HepG2 (cell line): ENCODE measurements around the gene ROBO2. TPM values are rescaled to one million over a fixed set of nuclear protein-coding genes. Genes with fewer than 3 reads are reported as not detected.

Experiments
- ATAC-seq: fragments of 200-7000 bp; cut with Tn5 transposase; 3 replicates; pipeline ENCODE4 v1.9.1; 2020; ENCODE audit warnings: mild to moderate bottlenecking, moderate library complexity
- BruUV-seq: library from RNA; stranded (reverse); fragments of 400-500 nt; replicated peaks from 2 replicates; lab custom pipeline; 2021; lab: Mats Ljungman, UMichigan
- CTCF ChIA-PET: fragments of 300-600 bp; formaldehyde crosslinking; extraction: SDS; loops from one replicate; lab custom pipeline; 2021; ENCODE audit warnings: low total read pairs, inconsistent platforms, low intra/inter-chr PET ratio; lab: Yijun Ruan, JAX
- POLR2A ChIA-PET: fragments of 350-600 bp; sonication (Branson Sonifier 250); formaldehyde crosslinking; loops from one replicate; lab custom pipeline; 2020; ENCODE audit warnings: antibody characterized with exemption, inconsistent platforms; lab: Yijun Ruan, JAX
- DNase-seq: peaks from one replicate; pipeline ENCODE4 v3.0.0-alpha.2; 2015; ENCODE audit warnings: low spot score
- FAIRE-seq: peaks from 3 replicates; lab custom pipeline; 2011; peaks lifted over from hg19 to GRCh38; lab: Jason Lieb, UNC
- H2AFZ ChIP-seq: one replicate; pipeline ENCODE4 v1.6.1; 2011; ENCODE audit warnings: low read length, inconsistent platforms
- H3K27ac ChIP-seq: fragments of 300-600 bp; 3 replicates; pipeline ENCODE4 v1.8.0; 2011; ENCODE audit warnings: mixed run types, mild to moderate bottlenecking, mixed read lengths, low read length, inconsistent platforms; ENCODE audit not compliant: insufficient read depth; ENCODE audit errors: extremely low read length
- H3K27me3 ChIP-seq, 2 experiments: fragments of 200-600 bp in 1 of 2; 2 replicates in 1 of 2; 3 replicates in 1 of 2; pipeline versions ENCODE4 v1.6.0 to v1.8.0; 2011; ENCODE audit warnings: low read length in 2 of 2, mild to moderate bottlenecking in 2 of 2, moderate library complexity in 2 of 2, inconsistent platforms in 1 of 2; ENCODE audit not compliant: insufficient read depth in 2 of 2, control insufficient read depth in 1 of 2
- H3K36me3 ChIP-seq, 2 experiments: fragments of 200-600 bp in 1 of 2; replicated peaks in 1 of 2; 2 replicates in 1 of 2; 3 replicates in 1 of 2; pipeline versions ENCODE4 v1.5.1 to v1.8.0; 2011; ENCODE audit warnings: low read length in 2 of 2, inconsistent platforms in 1 of 2; ENCODE audit not compliant: insufficient read depth in 2 of 2, control insufficient read depth in 1 of 2
- H3K4me1 ChIP-seq: 2 replicates; pipeline ENCODE4 v1.5.1; 2012; ENCODE audit warnings: low read length, inconsistent platforms; ENCODE audit not compliant: insufficient read depth
- H3K4me2 ChIP-seq: 2 replicates; pipeline ENCODE4 v1.6.0; 2011; ENCODE audit warnings: low read depth, low read length, inconsistent platforms
- H3K4me3 ChIP-seq, 3 experiments: fragments of 200-600 bp in 1 of 3; sonication (generic), shearing (Covaris generic) in 1 of 3; replicated peaks in 1 of 3; 2 replicates each; pipeline ENCODE4 v1.5.1; 2011 to 2016; ENCODE audit warnings: low read length in 3 of 3, inconsistent platforms in 2 of 3, low read depth in 2 of 3, mild to moderate bottlenecking in 2 of 3, control low read depth in 1 of 3, mixed read lengths in 1 of 3; ENCODE audit not compliant: insufficient read depth in 1 of 3
- H3K79me2 ChIP-seq: one replicate; pipeline ENCODE4 v1.6.1; 2011; ENCODE audit warnings: low read length, inconsistent platforms; ENCODE audit not compliant: insufficient read depth
- H3K9ac ChIP-seq: 2 replicates; pipeline ENCODE4 v1.6.0; 2011; ENCODE audit warnings: mild to moderate bottlenecking, low read depth, low read length, inconsistent platforms; ENCODE audit not compliant: insufficient read depth
- H3K9me3 ChIP-seq: 2 replicates; pipeline ENCODE4 v1.5.1; 2012; ENCODE audit warnings: mild to moderate bottlenecking, low read length
- H4K20me1 ChIP-seq: 2 replicates; pipeline ENCODE4 v1.6.0; 2011; ENCODE audit warnings: inconsistent platforms, mild to moderate bottlenecking, low read length, moderate library complexity; ENCODE audit not compliant: insufficient read depth
- NCOA5 ChIP-seq: sonication (generic); formaldehyde crosslinking; IDR thresholded peaks from 2 replicates; pipeline ENCODE4 v1.4.0; 2020; ENCODE audit warnings: missing genetic modification reagents
- ZBTB49 ChIP-seq: sonication (generic); formaldehyde crosslinking; IDR thresholded peaks from 2 replicates; pipeline ENCODE4 v1.4.0; 2020; ENCODE audit warnings: missing genetic modification reagents, borderline replicate concordance
- ZNF546 ChIP-seq: sonication (generic); formaldehyde crosslinking; conservative IDR thresholded peaks from 2 replicates; pipeline ENCODE4 v1.8.1; 2023; ENCODE audit warnings: mild to moderate bottlenecking, missing genetic modification reagents
- WGBS: methylation state at CpG from one replicate; pipeline ENCODE4 v1.1.6; 2017; ENCODE audit warnings: low lambda C conversion rate; 5-methylcytosine and 5-hydroxymethylcytosine counted together
- in situ Hi-C: cut with HindIII; loops from 2 replicates; pipeline ENCODE4 v1.10.0; 2017; ENCODE audit warnings: low pct_unique_long_range_greater_than_20kb; ENCODE audit not compliant: extremely low pct_ligation_motif_present
- intact Hi-C: fragments of 100-400 bp; cut with micrococcal nuclease; formaldehyde crosslinking; loops from one replicate; pipeline ENCODE4 v1.10.0; 2022; ENCODE audit not compliant: unreplicated experiment
- polyA plus RNA-seq, 8 experiments: library from polyadenylated mRNA; depleted of rRNA in 3 of 8; stranded (reverse) in 7 of 8; unstranded in 1 of 8; fragments of >200 nt; fragmentation: Illumina TruSeq in 4 of 8; extraction: Trizol in 4 of 8; gene quantifications; 2 replicates each; pipeline versions ENCODE4 v1.2.1 to v1.2.3, GENCODE V29; 2011 to 2016; ENCODE audit warnings: low read depth in 4 of 8, missing spikeins in 1 of 8, mixed read lengths in 1 of 8; ENCODE audit not compliant: insufficient read depth in 1 of 8
- total RNA-seq, 5 experiments: library from RNA; depleted of rRNA; stranded (reverse); fragments of >200 nt; fragmentation: Illumina TruSeq; extraction: Trizol; gene quantifications; 2 replicates each; pipeline ENCODE4 v1.2.3, GENCODE V29; 2016; ENCODE audit warnings: low read depth in 1 of 5
- TF ChIP-seq, protein P1 (sequence below): sonication (generic); formaldehyde crosslinking; IDR thresholded peaks from 2 replicates; pipeline ENCODE4 v1.4.0; 2020; ENCODE audit warnings: missing genetic modification reagents
- TF ChIP-seq, protein P2 (sequence below): IDR thresholded peaks from 2 replicates; pipeline ENCODE4 v1.6.1; 2016; ENCODE audit warnings: mild to moderate bottlenecking, missing biosample characterization, missing genetic modification reagents
- TF ChIP-seq, protein P3 (sequence below): sonication (generic); formaldehyde crosslinking; IDR thresholded peaks from 2 replicates; pipeline ENCODE4 v1.8.0; 2022; ENCODE audit warnings: mild to moderate bottlenecking, missing genetic modification reagents, moderate library complexity
- TF ChIP-seq, protein P4 (sequence below): sonication (generic); formaldehyde crosslinking; IDR thresholded peaks from 2 replicates; pipeline ENCODE4; 2020; ENCODE audit warnings: missing genetic modification reagents, mild to moderate bottlenecking, borderline replicate concordance

Gene ROBO2
- total and polyA plus RNA-seq, 2 of the 13 experiments (the other 11 are each of a cell fraction or from before 2014, with no cell fraction given) = not detected

GRCh38 chr3:77449459-77450350 is 409.8 kb downstream of the ROBO2 start:
- POLR2A ChIA-PET = no interaction called here
- in situ Hi-C loops = no loop called here
- CTCF ChIA-PET = no interaction called here
- TF ChIP-seq, protein P1, sequence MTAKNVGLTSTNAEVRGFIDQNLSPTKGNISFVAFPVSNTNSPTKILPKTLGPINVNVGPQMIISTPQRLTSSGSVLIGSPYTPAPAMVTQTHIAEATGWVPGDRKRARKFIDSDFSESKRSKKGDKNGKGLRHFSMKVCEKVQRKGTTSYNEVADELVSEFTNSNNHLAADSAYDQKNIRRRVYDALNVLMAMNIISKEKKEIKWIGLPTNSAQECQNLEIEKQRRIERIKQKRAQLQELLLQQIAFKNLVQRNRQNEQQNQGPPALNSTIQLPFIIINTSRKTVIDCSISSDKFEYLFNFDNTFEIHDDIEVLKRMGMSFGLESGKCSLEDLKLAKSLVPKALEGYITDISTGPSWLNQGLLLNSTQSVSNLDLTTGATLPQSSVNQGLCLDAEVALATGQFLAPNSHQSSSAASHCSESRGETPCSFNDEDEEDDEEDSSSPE (CRISPR knock-in tag) = no peak
- TF ChIP-seq, protein P2, sequence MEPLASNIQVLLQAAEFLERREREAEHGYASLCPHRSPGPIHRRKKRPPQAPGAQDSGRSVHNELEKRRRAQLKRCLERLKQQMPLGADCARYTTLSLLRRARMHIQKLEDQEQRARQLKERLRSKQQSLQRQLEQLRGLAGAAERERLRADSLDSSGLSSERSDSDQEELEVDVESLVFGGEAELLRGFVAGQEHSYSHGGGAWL (CRISPR knock-in tag) = no peak
- no peak for TF ChIP-seq ZBTB49 (CRISPR knock-in tag)
- TF ChIP-seq, protein P3, sequence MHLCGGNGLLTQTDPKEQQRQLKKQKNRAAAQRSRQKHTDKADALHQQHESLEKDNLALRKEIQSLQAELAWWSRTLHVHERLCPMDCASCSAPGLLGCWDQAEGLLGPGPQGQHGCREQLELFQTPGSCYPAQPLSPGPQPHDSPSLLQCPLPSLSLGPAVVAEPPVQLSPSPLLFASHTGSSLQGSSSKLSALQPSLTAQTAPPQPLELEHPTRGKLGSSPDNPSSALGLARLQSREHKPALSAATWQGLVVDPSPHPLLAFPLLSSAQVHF (CRISPR knock-in tag) = no peak
- TF ChIP-seq, protein P4, sequence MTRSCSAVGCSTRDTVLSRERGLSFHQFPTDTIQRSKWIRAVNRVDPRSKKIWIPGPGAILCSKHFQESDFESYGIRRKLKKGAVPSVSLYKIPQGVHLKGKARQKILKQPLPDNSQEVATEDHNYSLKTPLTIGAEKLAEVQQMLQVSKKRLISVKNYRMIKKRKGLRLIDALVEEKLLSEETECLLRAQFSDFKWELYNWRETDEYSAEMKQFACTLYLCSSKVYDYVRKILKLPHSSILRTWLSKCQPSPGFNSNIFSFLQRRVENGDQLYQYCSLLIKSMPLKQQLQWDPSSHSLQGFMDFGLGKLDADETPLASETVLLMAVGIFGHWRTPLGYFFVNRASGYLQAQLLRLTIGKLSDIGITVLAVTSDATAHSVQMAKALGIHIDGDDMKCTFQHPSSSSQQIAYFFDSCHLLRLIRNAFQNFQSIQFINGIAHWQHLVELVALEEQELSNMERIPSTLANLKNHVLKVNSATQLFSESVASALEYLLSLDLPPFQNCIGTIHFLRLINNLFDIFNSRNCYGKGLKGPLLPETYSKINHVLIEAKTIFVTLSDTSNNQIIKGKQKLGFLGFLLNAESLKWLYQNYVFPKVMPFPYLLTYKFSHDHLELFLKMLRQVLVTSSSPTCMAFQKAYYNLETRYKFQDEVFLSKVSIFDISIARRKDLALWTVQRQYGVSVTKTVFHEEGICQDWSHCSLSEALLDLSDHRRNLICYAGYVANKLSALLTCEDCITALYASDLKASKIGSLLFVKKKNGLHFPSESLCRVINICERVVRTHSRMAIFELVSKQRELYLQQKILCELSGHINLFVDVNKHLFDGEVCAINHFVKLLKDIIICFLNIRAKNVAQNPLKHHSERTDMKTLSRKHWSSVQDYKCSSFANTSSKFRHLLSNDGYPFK (CRISPR knock-in tag) = no peak
- TF ChIP-seq ZNF546 = no peak
- TF ChIP-seq NCOA5 (CRISPR knock-in tag) = no peak
- TF ChIP-seq, all 625 proteins: peak for 0
- intact Hi-C loops = no loop called here
- ATAC-seq (no peak), DNase-seq (no peak), FAIRE-seq (no peak)
- BruUV-seq = no TSS peak
- Histone ChIP-seq H3K27me3 (no peaks in the 10 kb centered on the region), H3K4me1 (no peaks in the 10 kb centered on the region), H4K20me1 (no peaks in the 10 kb centered on the region), H3K27ac (no peak overlapping the region), H2AFZ (no peak overlapping the region), H3K4me2 (no peak overlapping the region), H3K9me3 (no peaks in the 10 kb centered on the region), H3K79me2 (no peaks in the 10 kb centered on the region), H3K9ac (no peak overlapping the region), H3K4me3 (no peak overlapping the region), H3K36me3 (no peaks in the 10 kb centered on the region)
- WGBS = 31% methylated on average over 6 of the region's 6 CpGs
